HT1080 (cell line): ENCODE measurements around the gene CLEC17A. TPM values are rescaled to one million over a fixed set of nuclear protein-coding genes. Genes with fewer than 3 reads are reported as not detected.
"Not testable (repeated sequence)": the region's sequence is repeated elsewhere in the genome, so short reads cannot be mapped to it uniquely, and the experiment has no call there.

Source experiments
- DNase-seq: peaks from one replicate; pipeline ENCODE4 v3.0.0-alpha.2; 2015; ENCODE audit warnings: low read depth
- polyA plus RNA-seq, 2 experiments: library from polyadenylated mRNA; depleted of rRNA; stranded (reverse); fragments of >200 nt; gene quantifications; 2 replicates each; pipeline ENCODE4 v1.2.3, GENCODE V29; 2015
- total RNA-seq: library from RNA; depleted of rRNA; stranded (reverse); fragments of >200 nt; shearing (Covaris generic); gene quantifications from 2 replicates; pipeline ENCODE4 v1.2.3, GENCODE V29; 2014; rRNA removed

Gene CLEC17A, protein sequence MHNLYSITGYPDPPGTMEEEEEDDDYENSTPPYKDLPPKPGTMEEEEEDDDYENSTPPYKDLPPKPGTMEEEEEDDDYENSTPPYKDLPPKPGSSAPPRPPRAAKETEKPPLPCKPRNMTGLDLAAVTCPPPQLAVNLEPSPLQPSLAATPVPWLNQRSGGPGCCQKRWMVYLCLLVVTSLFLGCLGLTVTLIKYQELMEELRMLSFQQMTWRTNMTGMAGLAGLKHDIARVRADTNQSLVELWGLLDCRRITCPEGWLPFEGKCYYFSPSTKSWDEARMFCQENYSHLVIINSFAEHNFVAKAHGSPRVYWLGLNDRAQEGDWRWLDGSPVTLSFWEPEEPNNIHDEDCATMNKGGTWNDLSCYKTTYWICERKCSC
- not detected in 2 replicates for total RNA-seq
- polyA plus RNA-seq (2015; cell fraction: cytosol; rRNA removed), result not detected in 2 replicates
- not detected in 2 replicates for polyA plus RNA-seq (2015; cell fraction: nucleus; rRNA removed)

- DNase-seq, result no peak
These were observed at the start of gene CLEC17A for GRCh38 chr19:14582894-14583340. CLEC17A (plus strand) TSS chr19:14583084; CDS start chr19:14583161, 77 bp downstream.

- no peak for DNase-seq
These were observed 49.4 kb upstream of the CLEC17A start for GRCh38 chr19:14533450-14533849.

GRCh38 chr19:14536926-14537692 is 45.8 kb upstream of the CLEC17A start:
- no peak for DNase-seq

- no peak for DNase-seq
These were observed 42.0 kb upstream of the CLEC17A start for GRCh38 chr19:14540741-14541525.

- DNase-seq, result not testable (repeated sequence)
These were observed 40.9 kb upstream of the CLEC17A start for GRCh38 chr19:14541979-14542378.

GRCh38 chr19:14542711-14543328 is 40.1 kb upstream of the CLEC17A start:
- DNase-seq, result no peak

DNA sequence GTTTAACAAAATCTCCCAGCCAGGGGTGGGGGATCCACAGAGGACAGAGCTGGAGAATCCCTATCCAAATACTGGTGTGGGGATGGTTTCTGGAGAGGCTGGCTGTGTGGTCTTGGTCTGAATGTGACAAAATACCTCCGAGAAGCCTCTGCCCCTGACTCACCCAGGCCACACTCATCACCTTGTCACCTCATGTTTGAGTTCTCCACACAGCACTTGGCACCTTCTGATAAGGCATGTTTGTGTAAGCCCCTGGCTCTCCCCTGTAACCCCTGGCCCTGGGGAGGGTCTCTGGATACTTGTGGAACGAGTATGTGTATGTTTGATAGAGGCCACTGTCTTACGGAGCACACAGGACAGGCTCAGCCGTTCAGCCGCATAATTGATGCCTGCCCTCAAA is 38.8 kb upstream of the CLEC17A start:
- no peak for DNase-seq

DNA sequence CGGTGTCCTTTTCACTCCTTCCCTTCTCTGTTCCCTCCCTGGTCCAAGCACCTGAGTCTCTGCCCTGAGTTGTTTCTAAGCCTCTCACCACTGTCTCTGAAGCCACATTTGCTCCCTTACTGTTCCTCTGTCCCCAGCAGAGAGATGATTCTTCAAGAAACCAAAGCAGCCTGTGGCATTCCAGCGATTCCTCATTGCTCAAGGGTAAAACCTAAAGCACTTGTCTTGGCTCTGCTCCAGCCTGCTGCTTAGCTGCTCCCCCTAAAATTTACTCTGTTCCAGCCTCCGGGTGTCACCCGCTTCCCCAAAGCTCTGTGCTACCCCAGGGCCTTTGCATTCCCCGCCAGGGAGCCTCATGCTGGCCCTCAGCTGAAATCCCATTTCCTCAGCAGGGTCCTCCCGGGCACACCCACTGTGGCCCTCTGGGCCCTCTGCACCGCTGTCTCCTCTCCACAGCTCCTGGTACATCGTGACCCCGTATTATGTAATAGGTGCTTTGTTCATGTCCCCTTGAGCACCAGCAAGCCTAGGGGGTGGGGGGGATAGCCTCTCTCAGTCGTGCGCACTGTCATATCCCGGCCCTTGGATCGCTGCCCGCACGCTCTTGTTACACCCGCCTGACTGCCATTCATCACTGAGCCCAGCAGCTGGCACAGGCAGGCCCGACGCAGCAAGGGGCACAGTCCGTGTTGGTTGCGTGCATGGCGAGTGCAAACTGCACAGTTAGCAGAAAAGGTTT is 37.7 kb upstream of the CLEC17A start:
- no peak for DNase-seq

GRCh38 chr19:14545716-14546082 is 37.2 kb upstream of the CLEC17A start:
- DNase-seq, result no peak

GRCh38 chr19:14550201-14550754 is 32.6 kb upstream of the CLEC17A start:
- no peak for DNase-seq

DNA sequence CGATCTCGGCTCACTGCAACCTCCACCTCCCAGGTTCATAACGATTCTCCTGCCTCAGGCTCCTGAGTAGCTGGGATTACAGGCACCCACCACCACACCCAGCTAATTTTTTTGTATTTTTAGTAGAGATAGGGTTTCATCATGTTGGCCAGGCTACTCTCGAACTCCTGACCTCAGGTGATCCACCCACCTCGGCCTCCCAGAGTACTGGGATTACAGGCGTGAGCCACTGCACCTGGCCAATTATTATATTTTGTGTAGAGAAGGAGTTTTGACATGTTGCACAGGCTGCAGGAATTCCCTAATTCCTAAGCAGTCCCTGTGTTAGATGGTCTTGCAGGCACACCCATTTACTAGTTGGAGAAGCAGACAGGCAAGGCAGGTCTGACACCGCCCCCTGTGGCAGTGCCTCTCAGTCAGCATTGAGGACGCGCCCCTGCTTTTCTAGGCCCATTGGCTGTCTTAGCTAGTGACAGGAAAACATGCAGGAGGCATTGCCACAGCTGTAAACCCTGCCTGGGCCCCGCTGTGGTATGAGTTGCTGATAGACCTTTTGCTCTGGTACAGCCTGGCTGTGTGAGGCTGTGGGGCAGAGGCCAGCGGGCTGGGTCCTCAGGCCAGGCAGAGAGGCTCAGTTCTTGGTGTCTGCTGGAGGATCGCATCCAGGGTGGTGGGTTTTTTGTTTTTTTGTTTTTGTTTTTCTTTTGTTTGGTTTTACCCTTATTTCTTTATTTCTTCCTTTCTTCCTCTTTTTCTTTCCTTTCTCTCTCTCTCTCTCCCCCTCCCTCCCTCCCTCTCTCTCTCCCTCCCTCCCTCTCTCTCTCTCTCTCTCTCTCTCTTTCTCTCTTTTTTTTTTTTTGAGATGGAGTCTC is 31.5 kb upstream of the CLEC17A start:
- DNase-seq, result peak; percentile 41

GRCh38 chr19:14552006-14552360 is 30.9 kb upstream of the CLEC17A start:
- DNase-seq, result not testable (repeated sequence)

- DNase-seq, result no peak
These were observed 29.6 kb upstream of the CLEC17A start for GRCh38 chr19:14553042-14553938.

- no peak for DNase-seq
These were observed 29.0 kb upstream of the CLEC17A start for GRCh38 chr19:14553939-14554243.

DNA sequence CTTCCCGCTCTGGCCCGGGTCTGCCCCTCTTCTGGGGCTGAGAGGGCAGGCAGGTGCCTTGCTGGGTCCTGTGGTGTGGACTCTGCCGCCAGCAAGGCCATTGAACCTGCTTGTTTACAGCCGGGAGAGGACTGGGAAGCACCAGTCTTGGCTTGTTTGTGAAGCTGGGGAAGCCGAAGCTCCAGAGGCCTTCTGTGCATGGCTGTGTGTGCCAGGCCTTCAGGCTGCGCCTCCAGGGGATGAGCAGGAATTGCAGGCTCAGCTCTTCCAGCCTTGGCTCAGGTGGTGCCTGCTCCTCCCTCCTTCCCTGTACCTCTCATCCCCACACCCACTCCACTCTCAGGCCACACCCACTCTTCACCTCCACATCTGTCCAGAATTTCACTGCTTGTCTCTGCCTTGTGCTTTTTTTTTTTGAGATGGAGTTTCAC is 28.5 kb upstream of the CLEC17A start:
- no peak for DNase-seq

DNA sequence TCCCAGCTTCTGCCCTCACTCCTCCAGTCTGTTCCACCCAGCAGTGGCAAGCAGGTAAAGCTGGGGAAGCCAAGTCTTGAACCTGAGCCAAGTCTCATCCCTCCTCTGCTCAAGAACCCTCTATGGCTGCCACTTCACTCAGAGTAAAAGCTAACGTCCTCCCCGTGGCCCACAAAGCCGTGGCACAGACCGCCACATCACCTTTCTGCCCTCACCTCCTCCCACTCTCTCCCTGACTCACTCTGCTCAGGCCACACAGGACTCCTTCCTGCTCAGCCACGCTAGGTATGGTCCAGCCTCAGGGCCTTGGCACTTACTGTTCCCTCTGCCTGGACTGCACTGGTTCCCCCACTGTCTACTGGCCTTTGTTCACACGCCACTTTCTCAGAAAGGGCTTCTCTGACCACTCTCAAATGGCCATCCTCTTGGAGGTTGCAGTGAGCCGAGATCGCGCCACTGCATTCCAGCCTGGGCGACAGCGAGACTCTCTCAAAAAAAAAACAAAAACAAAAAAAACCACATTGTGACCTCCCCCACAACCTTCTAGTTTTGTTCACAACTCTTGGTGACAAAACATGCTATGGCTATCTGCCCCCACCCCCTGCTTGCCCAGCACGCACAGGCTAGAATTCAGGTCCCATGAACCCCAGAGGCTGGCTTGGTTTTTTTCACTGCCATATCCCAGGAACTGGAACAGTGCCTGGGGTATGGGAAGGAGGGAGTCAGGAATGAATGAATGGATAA is 26.8 kb upstream of the CLEC17A start:
- DNase-seq, result peak; percentile 47

- peak; percentile 71 for DNase-seq
These were observed 26.2 kb upstream of the CLEC17A start for GRCh38 chr19:14556662-14557188.
